ACC112 (cell line): ENCODE results near the gene SLC12A9.

Experiments used
- H2AFZ ChIP-seq: fragments of 200-600 bp; sonication (generic); one replicate; pipeline ENCODE4 v1.6.0; 2017; ENCODE audit warnings: antibody characterized with exemption, low read length; ENCODE audit not compliant: unreplicated experiment
- H3K27ac ChIP-seq: fragments of 200-600 bp; sonication (generic); 2 replicates; pipeline ENCODE4 v1.5.1; 2014; ENCODE audit warnings: low read depth, mild to moderate bottlenecking, antibody characterized with exemption, low read length, moderate library complexity
- H3K27me3 ChIP-seq: fragments of 200-600 bp; sonication (generic); 2 replicates; pipeline ENCODE4 v1.6.1; 2014; ENCODE audit warnings: mild to moderate bottlenecking, antibody characterized with exemption, low read length, moderate library complexity, mixed read lengths; ENCODE audit not compliant: insufficient read depth
- H3K36me3 ChIP-seq: fragments of 200-600 bp; sonication (generic); 2 replicates; pipeline ENCODE4 v1.6.1; 2016; ENCODE audit warnings: mild to moderate bottlenecking, antibody characterized with exemption, low read length, moderate library complexity, mixed read lengths; ENCODE audit not compliant: insufficient read depth
- H3K4me1 ChIP-seq: fragments of 200-600 bp; sonication (generic); one replicate; pipeline ENCODE4 v1.6.1; 2016; ENCODE audit warnings: low read length, mixed read lengths; ENCODE audit not compliant: insufficient read depth, unreplicated experiment, control insufficient read depth
- H3K4me3 ChIP-seq: fragments of 200-600 bp; sonication (generic); 2 replicates; pipeline ENCODE4 v1.5.1; 2014; ENCODE audit warnings: mild to moderate bottlenecking, low read depth, low read length
- H3K79me2 ChIP-seq: fragments of 200-600 bp; sonication (generic); one replicate; pipeline ENCODE4 v1.6.0; 2016; ENCODE audit warnings: low read length; ENCODE audit not compliant: control insufficient read depth, unreplicated experiment, insufficient read depth

The SLC12A9 gene

GRCh38 chr7:100874577-100875355 is 22.3 kb downstream of the SLC12A9 start, which contains the start of gene SRRT:
Gene SRRT, plus strand, starts transcription at chr7:100875103. Its CDS starts 488 bp downstream, at chr7:100875591.
- H3K36me3 ChIP-seq, result peaks cover 34% of the 10 kb centered on the region
- peak within 1 kb of the TSS; percentile 84 for H3K27ac ChIP-seq
- peak within 1 kb of the TSS; percentile 76 for H2AFZ ChIP-seq
- H3K4me1 ChIP-seq, result peaks cover 24% of the 10 kb centered on the region
- no peaks in the 10 kb centered on the region for H3K27me3 ChIP-seq
- H3K79me2 ChIP-seq, result peaks cover 55% of the 10 kb centered on the region
- H3K4me3 ChIP-seq, result peak within 1 kb of the TSS; percentile 93

GRCh38 chr7:100875356-100875751 is 22.8 kb downstream of the SLC12A9 start:
- peak overlapping the region; percentile 76 for H2AFZ ChIP-seq

GRCh38 chr7:100878013-100878412 is 25.5 kb downstream of the SLC12A9 start:
- H2AFZ ChIP-seq, result no peak overlapping the region
- H3K79me2 ChIP-seq, result peaks cover 81% of the 10 kb centered on the region
- no peaks in the 10 kb centered on the region for H3K27me3 ChIP-seq
- H3K36me3 ChIP-seq, result peaks cover 46% of the 10 kb centered on the region
- H3K4me1 ChIP-seq, result peaks cover 24% of the 10 kb centered on the region
- H3K27ac ChIP-seq, result no peak overlapping the region
- H3K4me3 ChIP-seq, result no peak overlapping the region

More at GRCh38 chr7:100875356-100875751, 22.8 kb downstream of the SLC12A9 start:
- Histone ChIP-seq H3K79me2 (peaks cover 60% of the 10 kb centered on the region), H3K4me1 (peaks cover 24% of the 10 kb centered on the region), H3K4me3 (peak overlapping the region; percentile 93), H3K36me3 (peaks cover 37% of the 10 kb centered on the region), H3K27ac (peak overlapping the region; percentile 84), H3K27me3 (no peaks in the 10 kb centered on the region)

- peaks cover 82% of the 10 kb centered on the region for H3K79me2 ChIP-seq
- H3K36me3 ChIP-seq, result peaks cover 51% of the 10 kb centered on the region
Observed at GRCh38 chr7:100878685-100879084, 26.2 kb downstream of the SLC12A9 start.

GRCh38 chr7:100879685-100880261 is 27.3 kb downstream of the SLC12A9 start:
- H2AFZ ChIP-seq, result no peak overlapping the region
- H3K4me1 ChIP-seq, result peaks cover 18% of the 10 kb centered on the region
- H3K27me3 ChIP-seq, result no peaks in the 10 kb centered on the region
- H3K36me3 ChIP-seq, result peaks cover 53% of the 10 kb centered on the region
- H3K4me3 ChIP-seq, result no peak overlapping the region
- H3K79me2 ChIP-seq, result peaks cover 80% of the 10 kb centered on the region
- no peak overlapping the region for H3K27ac ChIP-seq

More at GRCh38 chr7:100878685-100879084, 26.2 kb downstream of the SLC12A9 start:
- H2AFZ ChIP-seq, result no peak overlapping the region
- no peak overlapping the region for H3K27ac ChIP-seq
- no peak overlapping the region for H3K4me3 ChIP-seq
- H3K27me3 ChIP-seq, result no peaks in the 10 kb centered on the region
- peaks cover 24% of the 10 kb centered on the region for H3K4me1 ChIP-seq

- H3K36me3 ChIP-seq, result peaks cover 56% of the 10 kb centered on the region
Observed at GRCh38 chr7:100880645-100881044, 28.1 kb downstream of the SLC12A9 start.

GRCh38 chr7:100881136-100881535 is 28.6 kb downstream of the SLC12A9 start:
- H3K27me3 ChIP-seq, result no peaks in the 10 kb centered on the region
- peaks cover 18% of the 10 kb centered on the region for H3K4me1 ChIP-seq
- H2AFZ ChIP-seq, result no peak overlapping the region
- H3K36me3 ChIP-seq, result peaks cover 61% of the 10 kb centered on the region
- peaks cover 73% of the 10 kb centered on the region for H3K79me2 ChIP-seq
- no peak overlapping the region for H3K4me3 ChIP-seq
- no peak overlapping the region for H3K27ac ChIP-seq

More at GRCh38 chr7:100880645-100881044, 28.1 kb downstream of the SLC12A9 start:
- Histone ChIP-seq H2AFZ (no peak overlapping the region), H3K4me1 (peaks cover 18% of the 10 kb centered on the region), H3K4me3 (no peak overlapping the region), H3K79me2 (peaks cover 74% of the 10 kb centered on the region), H3K27me3 (no peaks in the 10 kb centered on the region), H3K27ac (no peak overlapping the region)

GRCh38 chr7:100882201-100882600 is 29.7 kb downstream of the SLC12A9 start:
- Histone ChIP-seq H3K27ac (no peak overlapping the region), H3K36me3 (peaks cover 64% of the 10 kb centered on the region), H3K27me3 (no peaks in the 10 kb centered on the region), H2AFZ (no peak overlapping the region), H3K4me3 (no peak overlapping the region), H3K79me2 (peaks cover 63% of the 10 kb centered on the region), H3K4me1 (peaks cover 11% of the 10 kb centered on the region)

- Histone ChIP-seq H2AFZ (no peak overlapping the region), H3K27me3 (no peaks in the 10 kb centered on the region), H3K27ac (no peak overlapping the region), H3K79me2 (peaks cover 57% of the 10 kb centered on the region), H3K36me3 (peaks cover 59% of the 10 kb centered on the region), H3K4me1 (peaks cover 10% of the 10 kb centered on the region), H3K4me3 (no peak overlapping the region)
Observed at GRCh38 chr7:100882785-100883526, 30.4 kb downstream of the SLC12A9 start.

GRCh38 chr7:100884736-100885439 is 32.4 kb downstream of the SLC12A9 start:
- H3K4me1 ChIP-seq, result peaks cover 12% of the 10 kb centered on the region
- peaks cover 48% of the 10 kb centered on the region; the same call in 1 of the 2 replicates for H3K36me3 ChIP-seq
- no peak overlapping the region for H2AFZ ChIP-seq
- H3K4me3 ChIP-seq, result no peak overlapping the region
- H3K79me2 ChIP-seq, result peaks cover 51% of the 10 kb centered on the region
- no peak overlapping the region for H3K27ac ChIP-seq
- H3K27me3 ChIP-seq, result no peaks in the 10 kb centered on the region
